Esophagus squamous epithelium (tissue), 4 donors: Measurements from ENCODE around the gene MRC1.

Experiments
- CTCF ChIP-seq, 6 experiments: fragments of 450-650 bp in 4 of 6; fragments of 200-600 bp in 2 of 6; sonication (generic) in 2 of 6; IDR thresholded peaks; one replicate each; pipeline ENCODE4 v1.5.1; 2016 to 2019; ENCODE audit warnings: antibody characterized with exemption in 6 of 6, mild to moderate bottlenecking in 4 of 6, moderate library complexity in 4 of 6
- POLR2A ChIP-seq, 4 donors: fragments of 450-650 bp; IDR thresholded peaks; one replicate each; pipeline ENCODE4 v1.6.1; 2017; ENCODE audit warnings: antibody characterized with exemption in 4 of 4, mild to moderate bottlenecking in 4 of 4, moderate library complexity in 3 of 4

GRCh38 chr10:17805921-17806577 is 3.1 kb upstream of the MRC1 start:
- TF ChIP-seq POLR2A (IDR thresholded peaks at IDR 0.05) (no peak), CTCF (IDR thresholded peaks at IDR 0.05) (no peak)
